Trophoblast cell (in vitro differentiated cells and primary cell): Measurements from ENCODE around the gene VTI1A.

Experiments used
- DNase-seq, 2 donors: peaks; one replicate each; pipeline ENCODE4 v3.0.0-alpha.2; 2016
- H2AFZ ChIP-seq: 2 replicates; pipeline ENCODE4 v1.6.1; 2013; ENCODE audit warnings: low read length, moderate library complexity, mild to moderate bottlenecking; ENCODE audit not compliant: insufficient read depth, poor library complexity
- H2AK5ac ChIP-seq: 2 replicates; pipeline ENCODE4 v1.6.1; 2013; ENCODE audit warnings: mild to moderate bottlenecking, low read length
- H2BK120ac ChIP-seq: 2 replicates; pipeline ENCODE4 v1.6.1; 2013; ENCODE audit warnings: low read length, mild to moderate bottlenecking, moderate library complexity; ENCODE audit not compliant: insufficient read depth, poor library complexity
- H2BK12ac ChIP-seq: 2 replicates; pipeline ENCODE4 v1.6.1; 2013; ENCODE audit warnings: mild to moderate bottlenecking, low read length, moderate library complexity
- H2BK5ac ChIP-seq: 2 replicates; pipeline ENCODE4 v1.6.1; 2013; ENCODE audit warnings: low read length, low read depth, moderate library complexity, mild to moderate bottlenecking; ENCODE audit not compliant: poor library complexity
- H3K14ac ChIP-seq: 2 replicates; pipeline ENCODE4 v1.6.1; 2013; ENCODE audit warnings: mild to moderate bottlenecking, low read length
- H3K18ac ChIP-seq: 2 replicates; pipeline ENCODE4 v1.6.1; 2013; ENCODE audit warnings: mild to moderate bottlenecking, low read length
- H3K23ac ChIP-seq: 2 replicates; pipeline ENCODE4 v1.6.1; 2013; ENCODE audit warnings: low read length
- H3K27ac ChIP-seq: 2 replicates; pipeline ENCODE4 v1.5.1; 2013; ENCODE audit warnings: low read depth, mild to moderate bottlenecking, inconsistent platforms, low read length, moderate library complexity
- H3K27me3 ChIP-seq: 2 replicates; pipeline ENCODE4 v1.6.1; 2013; ENCODE audit warnings: inconsistent platforms, mild to moderate bottlenecking, low read length, moderate library complexity; ENCODE audit not compliant: insufficient read depth
- H3K36me3 ChIP-seq, 2 experiments: 1 replicate in 1 of 2; 2 replicates in 1 of 2; pipeline ENCODE4 v1.6.1; 2013; ENCODE audit warnings: low read length in 2 of 2, mild to moderate bottlenecking in 2 of 2, moderate library complexity in 1 of 2; ENCODE audit not compliant: insufficient read depth in 2 of 2, control insufficient read depth in 1 of 2
- H3K4ac ChIP-seq: 2 replicates; pipeline ENCODE4 v1.6.1; 2013; ENCODE audit warnings: low read depth, mild to moderate bottlenecking, low read length, moderate library complexity
- H3K4me1 ChIP-seq, 2 experiments: 1 replicate in 1 of 2; 2 replicates in 1 of 2; pipeline ENCODE4 v1.6.1; 2013; ENCODE audit warnings: low read length in 2 of 2, mild to moderate bottlenecking in 2 of 2, moderate library complexity in 1 of 2; ENCODE audit not compliant: insufficient read depth in 2 of 2, control insufficient read depth in 1 of 2
- H3K4me2 ChIP-seq: 2 replicates; pipeline ENCODE4 v1.6.1; 2013; ENCODE audit warnings: inconsistent platforms, mild to moderate bottlenecking, low read length, moderate library complexity
- H3K4me3 ChIP-seq: 2 replicates; pipeline ENCODE4 v1.5.1; 2013; ENCODE audit warnings: mild to moderate bottlenecking, low read depth, low read length, inconsistent platforms
- H3K79me1 ChIP-seq: one replicate; pipeline ENCODE4 v1.6.1; 2013; ENCODE audit warnings: low read length
- H3K79me2 ChIP-seq: 2 replicates; pipeline ENCODE4 v1.6.1; 2013; ENCODE audit warnings: low read length, mild to moderate bottlenecking; ENCODE audit not compliant: control insufficient read depth, insufficient read depth, poor library complexity
- H3K9ac ChIP-seq: 2 replicates; pipeline ENCODE4 v1.6.1; 2013; ENCODE audit warnings: mild to moderate bottlenecking, low read length
- H3K9me3 ChIP-seq: 2 replicates; pipeline ENCODE4 v1.6.1; 2013; ENCODE audit warnings: low read depth, mild to moderate bottlenecking, control low read depth, inconsistent platforms, low read length; ENCODE audit not compliant: insufficient read depth
- H4K12ac ChIP-seq: 2 replicates; pipeline ENCODE4 v1.6.1; 2013; ENCODE audit warnings: low read depth, mild to moderate bottlenecking, low read length, moderate library complexity
- H4K8ac ChIP-seq: 2 replicates; pipeline ENCODE4 v1.6.1; 2013; ENCODE audit warnings: low read depth, mild to moderate bottlenecking, low read length, moderate library complexity
- H4K91ac ChIP-seq: one replicate; pipeline ENCODE4 v1.6.1; 2013; ENCODE audit warnings: low read depth, mild to moderate bottlenecking, low read length, moderate library complexity
- WGBS: extraction: QIAGEN DNeasy Blood & Tissue Kit; methylation state at CpG from one replicate; pipeline ENCODE4 v1.1.7; 2013; ENCODE audit warnings: missing lambda C conversion rate; ENCODE audit not compliant: insufficient read length, insufficient coverage; ENCODE audit errors: extremely low coverage; 5-methylcytosine and 5-hydroxymethylcytosine counted together

VTI1A gene

DNA sequence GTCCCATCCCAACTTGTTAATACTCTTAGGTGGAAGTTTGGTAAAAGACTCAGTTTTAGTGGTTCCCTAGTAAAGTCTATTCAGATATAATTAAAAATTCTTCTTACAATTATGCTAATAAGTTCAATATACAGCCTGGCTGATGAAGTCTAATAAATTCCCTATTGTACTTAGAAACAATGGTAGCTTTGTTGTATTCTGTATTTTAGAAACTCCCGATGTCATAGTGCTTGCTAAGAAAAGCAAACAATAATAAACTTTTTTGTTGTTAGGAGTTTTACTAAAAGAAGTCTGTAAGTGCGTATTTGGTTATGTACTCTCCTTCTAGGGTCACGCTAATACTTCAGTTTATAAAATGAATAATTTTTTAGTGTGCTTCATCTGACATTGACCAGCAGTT lies 206.8 kb downstream of the VTI1A start:
- H4K91ac ChIP-seq = no peak overlapping the region
- H3K27me3 ChIP-seq = no peaks in the 10 kb centered on the region
- WGBS = no CpG with 5 or more reads among the region's 3 CpGs
- no peak overlapping the region for H3K14ac ChIP-seq
- H3K9me3 ChIP-seq = no peaks in the 10 kb centered on the region
- no peak overlapping the region for H4K12ac ChIP-seq
- H2BK5ac ChIP-seq = no peak overlapping the region
- H3K18ac ChIP-seq = no peak overlapping the region
- no peak overlapping the region for H3K4ac ChIP-seq
- no peak overlapping the region for H2AK5ac ChIP-seq
- no peaks in the 10 kb centered on the region for H3K79me2 ChIP-seq
- no peak overlapping the region for H4K8ac ChIP-seq
- no peak overlapping the region for H3K4me3 ChIP-seq
- H2AFZ ChIP-seq = no peak overlapping the region
- no peaks in the 10 kb centered on the region for H3K79me1 ChIP-seq
- H3K4me2 ChIP-seq = no peak overlapping the region
- no peak for DNase-seq
- no peaks in the 10 kb centered on the region for H3K4me1 ChIP-seq
- no peak overlapping the region for H3K9ac ChIP-seq
- no peak overlapping the region for H2BK120ac ChIP-seq
- no peak overlapping the region for H3K23ac ChIP-seq
- H2BK12ac ChIP-seq = no peak overlapping the region
- no peak overlapping the region for H3K27ac ChIP-seq
- no peaks in the 10 kb centered on the region for H3K36me3 ChIP-seq

DNA sequence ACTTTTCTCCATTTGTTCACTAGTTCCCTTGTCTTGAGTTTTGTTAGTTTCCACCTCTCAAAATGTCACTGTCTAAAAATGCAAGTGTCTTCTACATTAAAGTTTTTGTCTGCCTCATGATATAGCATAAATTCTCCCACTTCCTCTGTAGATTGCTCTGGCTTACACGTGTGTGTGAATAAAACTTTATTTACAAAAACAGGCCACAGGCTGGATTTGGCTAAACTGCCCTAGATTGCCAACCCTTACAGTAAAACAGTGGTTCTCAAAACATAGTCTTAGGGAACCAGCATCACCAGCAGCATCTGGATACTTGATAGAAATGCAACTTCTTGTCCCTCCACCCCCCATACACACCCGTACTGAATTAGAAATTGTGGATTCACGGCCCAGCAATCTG lies 207.8 kb downstream of the VTI1A start:
- no peak overlapping the region for H3K18ac ChIP-seq
- H2BK12ac ChIP-seq = no peak overlapping the region
- H2BK5ac ChIP-seq = no peak overlapping the region
- H3K4ac ChIP-seq = no peak overlapping the region
- H2AFZ ChIP-seq = no peak overlapping the region
- H4K8ac ChIP-seq = no peak overlapping the region
- no peaks in the 10 kb centered on the region for H3K4me1 ChIP-seq
- no peak overlapping the region for H3K4me2 ChIP-seq
- no peak overlapping the region for H3K27ac ChIP-seq
- no peak overlapping the region for H3K4me3 ChIP-seq
- H3K14ac ChIP-seq = no peak overlapping the region
- no peaks in the 10 kb centered on the region for H3K79me1 ChIP-seq
- no peak overlapping the region for H3K23ac ChIP-seq
- H2BK120ac ChIP-seq = no peak overlapping the region
- no peaks in the 10 kb centered on the region for H3K9me3 ChIP-seq
- peak in 1 of 2 donors; percentile 44 for DNase-seq
- H4K12ac ChIP-seq = no peak overlapping the region
- H3K36me3 ChIP-seq = no peaks in the 10 kb centered on the region
- no CpG with 5 or more reads among the region's 3 CpGs for WGBS
- H4K91ac ChIP-seq = no peak overlapping the region
- H2AK5ac ChIP-seq = no peak overlapping the region
- H3K79me2 ChIP-seq = no peaks in the 10 kb centered on the region
- H3K27me3 ChIP-seq = no peaks in the 10 kb centered on the region
- H3K9ac ChIP-seq = no peak overlapping the region

DNA sequence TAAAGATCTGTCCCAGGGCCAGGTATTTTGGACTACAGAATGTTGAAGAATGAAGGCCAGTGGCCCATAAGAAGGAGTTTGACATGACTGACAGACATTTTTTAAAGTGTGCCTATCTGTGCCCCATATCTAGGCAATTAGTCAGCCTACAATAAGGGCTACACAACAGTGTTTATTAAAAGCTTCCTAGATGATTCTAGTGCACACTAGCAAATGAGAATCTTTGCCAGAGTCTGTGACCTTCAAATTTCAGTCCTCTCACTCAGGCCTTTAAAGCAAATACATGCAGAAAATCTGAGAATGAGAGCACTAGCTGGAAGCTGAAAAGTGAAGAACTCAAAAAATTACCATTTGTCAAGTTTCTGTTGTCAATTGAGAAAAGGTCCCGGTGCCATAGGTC lies 208.7 kb downstream of the VTI1A start:
- H2AK5ac ChIP-seq = no peak overlapping the region
- no peak overlapping the region for H2BK120ac ChIP-seq
- H3K27me3 ChIP-seq = no peaks in the 10 kb centered on the region
- H3K4me2 ChIP-seq = no peak overlapping the region
- peak in 1 of 2 donors; percentile 72 for DNase-seq
- H3K4me1 ChIP-seq = no peaks in the 10 kb centered on the region
- no peak overlapping the region for H3K27ac ChIP-seq
- no peak overlapping the region for H3K4me3 ChIP-seq
- no CpG with 5 or more reads among the region's 1 CpG for WGBS
- H3K4ac ChIP-seq = no peak overlapping the region
- H3K79me1 ChIP-seq = no peaks in the 10 kb centered on the region
- H4K12ac ChIP-seq = no peak overlapping the region
- no peak overlapping the region for H3K14ac ChIP-seq
- H4K91ac ChIP-seq = no peak overlapping the region
- no peak overlapping the region for H3K18ac ChIP-seq
- H2BK5ac ChIP-seq = no peak overlapping the region
- H3K23ac ChIP-seq = no peak overlapping the region
- H3K79me2 ChIP-seq = no peaks in the 10 kb centered on the region
- no peak overlapping the region for H4K8ac ChIP-seq
- H3K36me3 ChIP-seq = no peaks in the 10 kb centered on the region
- H2BK12ac ChIP-seq = no peak overlapping the region
- H3K9ac ChIP-seq = no peak overlapping the region
- H2AFZ ChIP-seq = no peak overlapping the region
- no peaks in the 10 kb centered on the region for H3K9me3 ChIP-seq

DNA sequence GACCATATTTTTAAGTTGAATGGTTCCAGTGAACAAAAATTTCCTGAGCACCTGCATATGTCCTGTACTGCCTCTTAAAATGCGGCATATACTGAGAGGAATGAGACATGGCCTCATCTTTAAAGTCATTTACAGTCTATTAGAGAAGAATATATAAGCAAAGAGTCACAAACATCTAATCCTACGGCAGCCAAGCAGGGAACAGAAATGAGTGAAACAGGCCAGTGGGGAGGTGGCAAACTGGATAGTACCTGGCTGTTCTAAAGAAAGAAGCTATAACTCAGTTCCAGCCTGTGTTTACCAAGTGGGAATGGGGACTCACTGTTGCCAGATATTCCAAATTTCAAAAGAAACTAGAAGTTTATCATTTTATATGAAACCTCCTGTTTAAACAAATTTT lies 211.4 kb downstream of the VTI1A start:
- Histone ChIP-seq H2BK12ac (no peak overlapping the region), H3K23ac (no peak overlapping the region), H3K27me3 (no peaks in the 10 kb centered on the region), H3K79me2 (no peaks in the 10 kb centered on the region), H3K36me3 (no peaks in the 10 kb centered on the region), H2BK120ac (no peak overlapping the region), H3K18ac (no peak overlapping the region), H3K4ac (no peak overlapping the region), H4K8ac (no peak overlapping the region), H3K9me3 (no peaks in the 10 kb centered on the region), H3K4me3 (no peak overlapping the region), H3K4me2 (no peak overlapping the region), H3K14ac (no peak overlapping the region), H2AK5ac (no peak overlapping the region), H3K27ac (no peak overlapping the region), H3K4me1 (no peaks in the 10 kb centered on the region), H2AFZ (no peak overlapping the region), H2BK5ac (no peak overlapping the region), H3K79me1 (no peaks in the 10 kb centered on the region), H4K12ac (no peak overlapping the region), H4K91ac (no peak overlapping the region), H3K9ac (no peak overlapping the region)
- peak; percentile 56 to 61 for DNase-seq
- WGBS = no CpG with 5 or more reads among the region's 2 CpGs
